HG03280 (cell line): ENCODE data around the gene ISCA1.
"Not testable (repeated sequence)": the region's sequence is repeated elsewhere in the genome, so short reads cannot be mapped to it uniquely, and the experiment has no call there.

ENCODE experiments used
- ATAC-seq: cut with Tn5 transposase; IDR thresholded peaks from one replicate; pipeline ENCODE4 v1.9.1; 2021; ENCODE audit warnings: mild to moderate bottlenecking, moderate library complexity; ENCODE audit not compliant: unreplicated experiment

Gene ISCA1

DNA sequence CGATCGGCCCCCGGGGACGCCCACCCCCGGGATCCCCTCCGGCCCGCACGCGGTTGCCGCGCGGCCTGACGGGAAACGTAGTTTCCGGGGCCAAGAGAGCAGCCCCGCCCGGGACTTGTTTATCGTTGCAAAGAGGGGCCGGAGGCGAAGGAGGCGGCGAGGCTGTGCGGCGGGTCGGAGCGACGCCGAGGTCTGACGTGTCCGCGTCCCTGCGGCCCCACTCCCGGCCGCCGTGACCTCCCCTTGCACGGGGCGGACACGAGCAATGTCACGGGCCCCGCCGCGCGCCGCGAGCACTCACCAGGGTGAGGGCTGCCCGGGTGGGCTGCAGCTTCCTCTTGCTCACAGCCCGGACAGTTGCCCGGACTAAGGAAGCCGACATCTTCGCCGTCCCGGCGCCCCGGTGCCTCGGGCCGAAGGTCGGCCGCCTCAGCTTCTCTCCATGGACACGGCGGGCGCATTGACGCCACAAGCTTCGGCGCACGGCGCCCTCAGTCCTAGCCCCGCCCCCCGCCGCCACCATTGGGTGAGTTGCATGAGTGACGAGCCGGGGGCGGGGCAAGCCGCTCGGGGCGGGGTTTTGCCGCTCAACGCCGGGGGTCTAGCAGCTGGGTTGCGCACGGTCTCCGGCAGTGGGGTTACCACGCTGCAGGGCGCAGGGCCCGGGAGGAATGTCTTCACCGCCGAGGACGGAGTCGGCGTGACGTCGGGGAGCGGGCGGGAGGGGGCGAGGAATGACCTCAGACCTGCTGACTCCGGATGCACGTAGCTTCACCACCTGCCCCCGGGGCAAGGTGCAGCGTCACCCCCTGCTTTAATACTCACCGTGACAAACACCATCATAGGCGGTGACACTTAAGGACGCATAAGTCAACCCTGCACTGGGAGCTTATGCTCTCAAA lies at the start of gene ISCA1:
Gene ISCA1 (minus strand): TSS at position 462 of the 902 bp plus-strand sequence. CDS start 80 bp downstream, at position 382.
- peak; percentile 80 for ATAC-seq

DNA sequence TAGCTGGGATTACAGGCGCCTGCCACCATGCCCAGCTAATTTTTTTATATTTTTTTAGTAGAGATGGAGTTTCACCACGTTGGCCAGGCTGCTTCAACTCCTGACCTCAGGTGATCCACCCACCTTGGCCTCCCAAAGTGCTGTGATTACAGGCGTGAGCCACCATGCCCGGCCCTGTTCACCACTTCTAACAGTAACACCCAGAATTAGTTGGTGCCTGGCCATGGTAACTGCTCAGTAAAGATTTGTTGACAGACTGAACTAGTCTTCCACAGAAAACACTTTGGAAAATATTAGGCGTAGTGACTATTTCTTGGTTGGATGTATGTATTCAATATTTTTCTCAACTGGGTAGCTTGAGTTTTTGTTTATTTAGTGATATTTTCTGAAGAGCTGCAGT lies 47.8 kb upstream of the ISCA1 start:
- no peak for ATAC-seq

DNA sequence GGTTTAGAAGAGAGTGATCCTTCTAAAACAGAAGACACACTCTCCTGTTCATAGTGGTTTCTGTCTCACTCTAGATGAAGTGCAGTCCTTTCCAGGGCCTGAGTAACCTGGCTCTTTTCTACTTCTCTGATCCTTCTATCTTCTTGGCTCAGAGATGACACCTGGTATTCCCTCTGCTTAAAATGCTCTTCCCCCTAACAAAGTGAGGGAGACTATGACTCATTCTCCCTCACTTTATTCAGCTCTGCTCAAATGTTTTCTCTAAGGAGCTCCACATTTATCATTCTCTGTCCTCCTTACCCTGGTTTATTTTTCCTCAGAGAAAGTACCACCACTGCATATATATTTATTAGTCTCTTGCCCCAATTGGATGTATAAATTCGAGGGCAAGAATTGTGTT lies 47.3 kb upstream of the ISCA1 start:
- no peak for ATAC-seq

DNA sequence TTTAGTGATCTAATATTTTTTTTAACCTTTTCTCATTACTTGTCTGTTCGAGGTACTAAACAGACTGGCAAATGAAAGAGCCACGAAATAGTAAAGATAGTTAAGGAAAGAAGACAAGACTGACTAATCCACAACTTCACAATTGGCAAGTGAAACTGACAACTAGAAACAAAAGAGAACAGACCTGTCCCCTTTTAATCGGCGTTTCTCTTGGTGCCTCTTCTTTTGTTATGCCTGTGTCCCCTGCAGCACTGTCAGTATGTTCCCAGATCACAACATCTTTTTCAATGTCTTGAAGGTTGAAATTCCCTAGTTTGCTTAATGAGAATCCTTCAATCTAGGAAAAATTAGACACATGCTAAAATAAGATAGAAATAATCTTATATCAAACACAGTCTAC lies 45.8 kb upstream of the ISCA1 start:
- ATAC-seq = no peak

DNA sequence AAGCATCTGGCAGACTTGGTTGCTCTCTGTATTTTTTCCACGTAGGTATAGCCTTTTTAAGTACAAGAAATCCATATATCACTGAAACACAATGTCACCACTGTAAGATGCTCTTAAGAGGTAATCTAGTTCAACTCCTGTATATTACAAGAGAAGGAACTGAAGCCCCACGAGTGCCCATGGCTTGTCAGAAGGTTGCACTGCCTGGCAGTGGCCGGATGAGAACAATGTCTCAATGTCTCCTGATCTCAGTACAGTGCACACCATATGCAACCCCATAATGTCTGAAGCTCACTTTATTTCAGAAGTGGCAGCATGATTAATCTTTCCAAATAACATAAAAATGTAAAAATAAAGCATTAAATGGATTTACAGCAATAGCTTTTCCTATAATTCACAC lies 44.2 kb upstream of the ISCA1 start:
- ATAC-seq = no peak

DNA sequence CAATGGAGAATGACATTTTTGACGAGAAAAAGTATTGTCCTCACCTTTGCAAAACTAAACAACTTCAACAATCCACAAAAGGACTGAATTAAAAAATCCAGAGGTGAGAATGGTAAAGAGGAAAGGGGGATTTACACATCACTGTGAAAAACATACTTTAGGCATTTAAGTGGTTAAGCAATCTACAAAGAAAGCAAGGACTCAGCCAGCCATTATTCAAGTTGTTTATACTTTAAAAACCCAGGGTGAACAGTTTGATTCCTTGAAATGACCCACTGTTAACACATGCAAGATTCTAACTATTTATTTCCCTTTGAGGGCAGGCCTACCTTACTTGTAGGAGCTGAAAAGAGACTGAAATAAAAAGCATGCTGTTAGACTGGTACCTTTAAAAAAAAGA lies 42.6 kb upstream of the ISCA1 start:
- no peak for ATAC-seq

DNA sequence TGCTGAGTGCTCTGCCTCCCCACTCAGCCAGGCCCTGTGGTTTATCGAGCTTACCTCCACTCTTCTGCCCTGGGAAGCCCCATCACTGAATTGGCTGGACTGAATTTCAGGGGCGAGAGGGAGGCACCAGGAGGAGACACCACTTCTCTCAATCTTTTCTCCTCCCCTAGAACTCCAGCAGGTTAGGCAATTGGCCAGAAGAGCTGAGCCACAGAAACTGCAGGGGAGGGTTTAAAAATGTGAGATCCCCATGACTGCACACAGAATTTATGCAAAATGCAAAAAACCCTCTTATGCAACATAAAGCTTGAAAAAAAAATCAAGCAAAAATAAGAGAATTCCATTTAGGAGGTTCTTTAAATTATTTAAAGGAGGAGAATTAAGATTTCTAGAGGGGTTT lies 42.0 kb upstream of the ISCA1 start:
- ATAC-seq = no peak

DNA sequence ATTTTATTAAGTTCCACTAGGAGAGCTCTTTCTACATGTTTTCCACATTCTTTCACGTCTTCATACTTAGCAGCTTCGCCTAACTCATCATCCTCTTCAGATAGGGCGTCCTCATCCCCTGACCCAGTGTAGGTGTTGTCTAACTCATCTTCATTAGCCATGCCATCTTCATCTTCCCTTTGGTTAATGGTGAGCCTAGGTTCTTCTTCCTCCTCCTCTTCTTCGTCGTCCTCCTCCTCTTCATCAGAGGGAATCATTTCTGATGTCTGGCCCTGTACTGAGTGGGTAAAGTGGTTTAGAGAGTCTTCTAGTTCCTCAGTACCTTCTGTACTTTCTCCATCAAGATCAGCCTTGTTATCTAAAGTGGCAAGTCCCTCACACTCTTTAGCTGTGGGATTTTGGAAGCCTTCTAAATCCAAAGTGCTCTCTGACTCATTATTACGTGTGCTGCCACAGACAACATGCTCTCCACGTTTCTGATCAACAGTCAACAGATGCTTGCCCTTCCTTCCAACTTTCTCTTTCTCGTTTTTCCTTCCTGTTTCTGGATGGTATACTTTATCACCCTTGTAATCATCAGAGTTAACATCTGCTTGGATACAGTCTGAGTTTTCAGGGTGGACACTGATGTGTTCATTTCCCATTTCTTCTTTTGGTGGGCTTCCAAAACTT lies 40.8 kb upstream of the ISCA1 start:
- ATAC-seq = no peak

DNA sequence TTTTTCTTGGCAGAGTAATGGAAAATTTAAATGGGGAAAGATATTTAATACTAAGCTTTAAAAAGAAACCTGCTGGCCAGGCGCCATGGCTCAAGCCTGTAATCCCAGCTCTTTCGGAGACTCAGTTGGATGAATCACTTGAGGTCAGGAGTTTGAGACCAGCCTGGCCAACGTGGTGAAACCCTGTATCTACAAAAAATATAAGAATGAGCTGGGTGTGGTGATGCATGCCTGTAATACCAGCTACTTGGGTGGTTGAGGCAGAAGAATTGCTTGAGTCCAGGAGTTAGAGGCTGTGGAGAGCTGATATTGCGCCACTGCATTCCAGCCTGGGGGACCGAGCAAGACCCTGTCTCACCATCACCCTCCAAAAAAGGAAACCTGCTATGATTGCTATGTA lies 39.0 kb upstream of the ISCA1 start:
- no peak for ATAC-seq

DNA sequence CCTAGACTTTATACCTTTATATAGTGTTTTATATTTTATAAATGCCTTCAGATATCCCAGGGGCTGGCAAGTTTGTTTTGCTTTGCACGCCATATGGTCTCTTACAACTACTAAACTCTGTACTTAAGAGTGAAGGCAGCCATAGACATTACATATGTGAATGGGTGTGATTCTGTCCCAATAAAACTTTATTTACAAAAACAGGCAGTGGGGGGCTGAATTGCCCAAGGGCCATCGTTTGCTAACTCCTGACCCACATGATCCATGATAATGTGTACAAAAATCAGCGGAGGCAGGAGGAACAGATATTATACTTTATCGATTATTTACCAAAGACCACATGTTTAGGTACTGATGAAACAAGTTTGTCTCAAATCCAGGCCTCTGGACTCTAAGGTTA lies 35.8 kb upstream of the ISCA1 start:
- no peak for ATAC-seq

DNA sequence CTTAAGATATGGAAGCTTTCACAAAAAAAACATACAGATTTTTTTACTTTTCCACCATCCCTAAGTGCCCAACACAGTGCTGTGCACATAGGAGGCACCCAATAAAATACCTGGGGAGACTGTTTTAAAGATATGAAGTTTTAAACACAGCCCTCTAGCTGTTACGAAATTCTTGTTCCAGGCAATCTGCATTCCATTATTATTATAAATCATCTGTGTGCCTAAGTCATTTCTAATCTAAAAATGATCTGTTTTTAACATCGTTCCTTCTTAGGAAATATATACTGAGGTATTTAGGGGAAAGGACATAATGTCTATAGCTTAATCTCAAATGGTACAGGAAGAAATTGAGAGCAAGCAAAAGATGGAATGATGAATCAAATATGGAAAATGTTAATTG lies 32.7 kb upstream of the ISCA1 start:
- ATAC-seq = no peak

DNA sequence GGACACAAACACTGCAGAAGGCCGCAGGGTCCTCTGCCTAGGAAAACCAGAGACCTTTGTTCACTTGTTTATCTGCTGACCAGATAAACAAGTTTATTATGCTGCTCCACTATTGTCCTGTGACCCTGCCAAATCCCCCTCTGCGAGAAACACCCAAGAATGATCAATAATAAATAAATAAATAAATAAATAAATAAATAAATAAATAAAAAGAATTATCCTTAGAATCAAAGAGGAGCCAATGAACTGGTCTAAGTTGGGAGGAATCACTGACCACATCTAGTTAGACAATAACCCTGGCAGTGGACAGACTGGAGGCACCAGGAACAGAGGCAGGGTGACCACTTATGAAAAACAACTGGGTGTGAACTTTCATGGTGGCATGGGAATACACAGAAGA lies 30.6 kb upstream of the ISCA1 start:
- not testable (repeated sequence) for ATAC-seq

DNA sequence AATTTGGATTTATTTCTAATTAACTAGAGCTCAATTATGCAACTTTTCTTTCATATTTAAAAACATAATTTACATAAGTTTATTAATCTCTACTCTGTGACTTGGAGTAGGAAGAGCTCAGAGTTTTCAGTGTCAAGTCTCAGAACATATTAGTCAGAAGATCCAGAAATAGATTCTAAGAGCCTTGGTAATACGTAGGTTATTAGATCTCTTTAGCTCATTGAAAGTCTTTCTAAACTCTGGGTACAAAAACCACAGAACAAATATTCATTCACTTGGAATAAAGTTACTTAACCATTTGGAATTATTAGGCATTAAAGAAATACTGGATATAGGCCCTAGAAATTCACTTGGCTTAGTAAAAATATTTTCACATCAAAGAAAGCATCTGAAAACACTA lies 26.3 kb upstream of the ISCA1 start:
- no peak for ATAC-seq

DNA sequence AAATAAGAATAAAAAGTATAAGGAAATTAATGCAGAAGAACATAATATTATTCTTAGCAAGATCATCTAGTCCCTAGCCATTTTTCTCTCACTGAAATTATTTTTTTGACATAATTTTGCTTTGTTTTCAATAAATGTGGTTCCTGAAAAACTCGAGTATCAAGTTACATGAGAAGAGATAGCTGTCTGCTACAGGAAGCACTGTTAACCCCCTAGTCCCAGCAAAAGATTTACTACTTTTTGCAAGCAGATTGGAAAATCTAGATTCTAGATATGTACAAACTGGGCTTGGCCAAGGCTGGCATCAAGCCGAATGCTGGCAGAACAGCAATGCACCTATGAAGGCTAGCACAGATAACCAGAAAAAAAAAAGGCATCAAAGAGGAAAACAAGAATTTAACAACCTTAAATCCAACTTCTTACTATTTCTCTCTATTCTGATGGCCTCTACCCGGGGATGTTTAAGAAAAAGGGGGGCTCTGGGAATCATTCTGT lies 21.9 kb upstream of the ISCA1 start:
- ATAC-seq = no peak

DNA sequence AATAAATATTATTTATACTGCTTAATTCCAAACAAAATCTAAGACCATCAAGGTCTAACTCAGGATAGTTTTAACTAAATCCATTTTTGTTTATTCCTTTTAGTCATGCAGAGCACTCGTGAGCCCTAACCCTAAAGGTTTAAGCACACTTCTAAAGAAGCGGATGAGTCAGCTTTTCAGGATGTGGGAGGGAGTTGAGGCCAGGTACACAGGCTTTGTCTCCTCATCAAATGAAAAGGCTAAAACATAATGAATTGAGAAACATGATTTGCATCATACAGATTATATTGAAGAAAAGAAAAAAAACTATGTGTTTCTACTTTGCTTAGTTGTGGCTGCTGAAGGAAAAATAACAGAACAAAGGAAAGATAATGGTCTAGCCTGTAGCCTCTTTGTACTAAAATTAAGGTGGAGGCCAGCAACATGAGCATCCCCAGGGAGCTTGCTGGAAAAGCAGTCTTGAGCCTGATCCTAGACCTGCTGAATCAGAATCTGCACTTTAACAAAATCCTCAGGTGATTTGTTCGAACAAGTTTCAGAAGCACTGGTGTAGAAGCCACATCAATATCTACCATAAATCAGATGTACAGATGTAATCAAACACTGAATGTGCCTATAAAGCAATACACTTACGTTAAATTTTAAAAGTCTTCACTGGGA lies 21.1 kb upstream of the ISCA1 start:
- no peak for ATAC-seq

DNA sequence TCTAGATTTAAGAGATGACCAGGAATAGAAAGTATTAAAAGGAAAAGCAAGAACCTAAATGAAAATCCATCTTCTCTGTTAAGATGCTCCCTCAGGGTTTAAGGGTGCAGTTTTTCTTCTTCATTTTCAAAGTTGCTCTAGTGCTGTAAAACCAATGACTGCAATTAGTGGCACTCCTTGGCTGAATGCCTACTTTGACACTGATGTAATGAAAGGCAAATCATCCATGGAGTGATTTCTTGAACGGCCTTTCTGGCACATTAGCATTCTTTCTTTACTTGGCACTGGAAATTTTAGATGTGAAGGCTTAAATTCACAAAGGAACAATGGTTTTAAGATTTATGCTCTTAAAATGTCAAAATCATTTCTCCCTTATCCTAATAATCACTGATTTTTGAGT lies 19.3 kb upstream of the ISCA1 start:
- ATAC-seq = no peak

DNA sequence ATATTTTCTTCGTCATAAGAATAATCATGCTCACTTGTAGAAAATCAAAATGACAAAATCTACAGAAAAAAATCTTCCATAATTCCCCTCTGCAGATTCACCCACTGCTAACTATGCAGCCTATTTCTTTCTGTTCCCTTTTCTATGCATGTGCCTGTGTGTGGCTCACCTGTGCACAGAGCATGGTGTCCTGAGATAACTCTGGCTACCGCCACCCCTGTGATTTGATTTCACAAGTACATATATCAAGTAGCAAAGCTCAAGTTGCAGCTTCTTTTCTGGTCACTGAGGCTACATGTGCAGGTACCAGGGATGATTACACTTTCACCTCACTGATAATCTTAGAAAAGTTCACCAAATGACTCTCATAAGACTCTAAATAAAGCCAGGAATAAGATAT lies 18.4 kb upstream of the ISCA1 start:
- ATAC-seq = no peak

DNA sequence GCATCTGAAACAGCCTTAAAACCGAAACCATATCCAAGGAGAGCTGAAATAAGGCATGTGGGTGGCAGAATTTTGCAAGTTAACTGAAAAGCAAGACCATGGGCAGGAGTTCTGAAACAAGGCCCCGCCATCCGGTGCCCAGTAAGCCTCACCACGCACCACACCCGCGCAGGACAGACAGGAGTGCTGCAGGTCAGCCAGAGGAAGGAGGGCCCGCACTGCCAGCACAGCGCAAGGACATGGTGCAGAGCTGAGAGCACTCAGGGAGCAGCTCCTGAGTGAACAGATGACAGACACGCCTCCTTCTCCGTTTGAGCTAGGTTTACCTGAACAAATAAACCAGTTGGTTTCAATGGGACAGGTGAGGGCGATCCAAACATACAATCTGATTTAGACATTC lies 16.5 kb upstream of the ISCA1 start:
- ATAC-seq = no peak

DNA sequence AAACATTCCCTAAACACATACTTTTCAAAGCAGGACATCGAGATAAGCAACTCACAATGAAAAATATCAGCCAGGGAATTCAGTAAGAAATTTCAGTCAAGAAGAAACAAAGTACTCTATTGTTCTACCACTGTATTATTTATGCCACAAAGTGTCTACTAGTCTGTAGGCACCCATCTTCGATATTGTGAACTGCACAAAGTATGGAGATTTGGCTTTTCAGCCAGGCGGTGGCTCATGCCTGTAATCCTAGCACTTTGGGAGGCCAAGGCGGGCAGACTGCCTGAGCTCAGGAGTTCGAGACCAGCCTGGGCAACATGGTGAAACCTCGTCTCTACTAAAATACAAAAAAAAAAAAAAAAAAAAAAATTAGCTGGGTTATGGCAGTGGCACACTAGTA lies 8.0 kb upstream of the ISCA1 start:
- ATAC-seq = not testable (repeated sequence)

DNA sequence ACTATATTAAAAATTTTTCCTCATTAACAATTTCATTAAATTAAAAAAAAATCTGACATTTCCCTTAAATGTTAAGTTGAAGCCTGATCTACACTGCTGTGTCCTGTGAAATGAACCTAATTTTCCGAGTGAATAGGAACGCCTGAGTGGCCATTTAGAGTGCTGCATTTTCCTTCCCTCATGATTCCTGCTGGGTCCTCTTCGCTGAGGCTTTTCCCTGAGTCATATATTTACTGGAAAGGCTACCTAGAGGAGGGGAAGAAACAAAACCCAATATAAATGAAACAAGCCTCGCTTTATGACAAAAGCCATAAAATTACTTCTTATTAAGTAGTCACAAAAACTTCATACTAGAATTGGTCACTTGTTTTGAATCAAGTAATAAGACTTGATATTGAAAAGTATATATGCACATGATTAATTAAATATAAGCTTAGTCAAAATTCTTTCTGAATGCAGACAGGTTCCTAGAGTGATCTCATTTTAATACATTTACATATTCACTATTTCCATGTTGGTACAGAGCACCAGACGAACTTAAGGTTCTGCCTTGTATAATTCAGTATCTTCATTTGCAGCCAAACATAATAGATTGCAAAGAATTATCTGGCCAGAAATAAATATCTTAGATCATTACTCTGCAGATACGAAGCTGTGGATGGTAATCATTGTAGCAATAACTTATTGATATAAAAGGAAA lies 6.3 kb upstream of the ISCA1 start:
- ATAC-seq = no peak

DNA sequence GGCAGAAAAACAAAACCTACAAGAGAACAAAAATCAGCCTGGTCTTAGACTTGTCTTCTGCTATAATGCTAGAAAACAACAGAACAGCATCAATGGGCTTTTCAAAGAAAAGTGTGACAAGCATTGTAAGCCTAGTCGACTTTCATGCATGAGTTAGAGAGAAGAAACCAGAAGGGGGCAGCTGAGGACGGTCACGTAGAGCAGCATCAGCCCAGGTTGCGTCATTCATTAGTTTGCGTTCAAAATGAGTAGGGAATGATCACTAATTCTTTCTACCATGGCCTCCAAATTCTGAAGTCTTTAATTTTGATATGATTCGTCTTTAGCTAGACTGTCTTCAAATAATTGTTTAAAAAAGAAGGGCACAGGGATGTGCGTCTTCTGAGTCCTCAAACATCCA lies 4.7 kb upstream of the ISCA1 start:
- ATAC-seq = no peak
